Trophoblast cell (in vitro differentiated cells and primary cell): ENCODE results near the gene NDST1.

ENCODE experiments used
- DNase-seq, 2 donors: peaks; one replicate each; pipeline ENCODE4 v3.0.0-alpha.2; 2016
- H2AFZ ChIP-seq: 2 replicates; pipeline ENCODE4 v1.6.1; 2013; ENCODE audit warnings: low read length, moderate library complexity, mild to moderate bottlenecking; ENCODE audit not compliant: insufficient read depth, poor library complexity
- H2AK5ac ChIP-seq: 2 replicates; pipeline ENCODE4 v1.6.1; 2013; ENCODE audit warnings: mild to moderate bottlenecking, low read length
- H2BK120ac ChIP-seq: 2 replicates; pipeline ENCODE4 v1.6.1; 2013; ENCODE audit warnings: low read length, mild to moderate bottlenecking, moderate library complexity; ENCODE audit not compliant: insufficient read depth, poor library complexity
- H2BK12ac ChIP-seq: 2 replicates; pipeline ENCODE4 v1.6.1; 2013; ENCODE audit warnings: mild to moderate bottlenecking, low read length, moderate library complexity
- H2BK5ac ChIP-seq: 2 replicates; pipeline ENCODE4 v1.6.1; 2013; ENCODE audit warnings: low read length, low read depth, moderate library complexity, mild to moderate bottlenecking; ENCODE audit not compliant: poor library complexity
- H3K14ac ChIP-seq: 2 replicates; pipeline ENCODE4 v1.6.1; 2013; ENCODE audit warnings: mild to moderate bottlenecking, low read length
- H3K18ac ChIP-seq: 2 replicates; pipeline ENCODE4 v1.6.1; 2013; ENCODE audit warnings: mild to moderate bottlenecking, low read length
- H3K23ac ChIP-seq: 2 replicates; pipeline ENCODE4 v1.6.1; 2013; ENCODE audit warnings: low read length
- H3K27ac ChIP-seq: 2 replicates; pipeline ENCODE4 v1.5.1; 2013; ENCODE audit warnings: low read depth, mild to moderate bottlenecking, inconsistent platforms, low read length, moderate library complexity
- H3K27me3 ChIP-seq: 2 replicates; pipeline ENCODE4 v1.6.1; 2013; ENCODE audit warnings: inconsistent platforms, mild to moderate bottlenecking, low read length, moderate library complexity; ENCODE audit not compliant: insufficient read depth
- H3K36me3 ChIP-seq, 2 experiments: 1 replicate in 1 of 2; 2 replicates in 1 of 2; pipeline ENCODE4 v1.6.1; 2013; ENCODE audit warnings: low read length in 2 of 2, mild to moderate bottlenecking in 2 of 2, moderate library complexity in 1 of 2; ENCODE audit not compliant: insufficient read depth in 2 of 2, control insufficient read depth in 1 of 2
- H3K4ac ChIP-seq: 2 replicates; pipeline ENCODE4 v1.6.1; 2013; ENCODE audit warnings: low read depth, mild to moderate bottlenecking, low read length, moderate library complexity
- H3K4me1 ChIP-seq, 2 experiments: 1 replicate in 1 of 2; 2 replicates in 1 of 2; pipeline ENCODE4 v1.6.1; 2013; ENCODE audit warnings: low read length in 2 of 2, mild to moderate bottlenecking in 2 of 2, moderate library complexity in 1 of 2; ENCODE audit not compliant: insufficient read depth in 2 of 2, control insufficient read depth in 1 of 2
- H3K4me2 ChIP-seq: 2 replicates; pipeline ENCODE4 v1.6.1; 2013; ENCODE audit warnings: inconsistent platforms, mild to moderate bottlenecking, low read length, moderate library complexity
- H3K4me3 ChIP-seq: 2 replicates; pipeline ENCODE4 v1.5.1; 2013; ENCODE audit warnings: mild to moderate bottlenecking, low read depth, low read length, inconsistent platforms
- H3K79me1 ChIP-seq: one replicate; pipeline ENCODE4 v1.6.1; 2013; ENCODE audit warnings: low read length
- H3K79me2 ChIP-seq: 2 replicates; pipeline ENCODE4 v1.6.1; 2013; ENCODE audit warnings: low read length, mild to moderate bottlenecking; ENCODE audit not compliant: control insufficient read depth, insufficient read depth, poor library complexity
- H3K9ac ChIP-seq: 2 replicates; pipeline ENCODE4 v1.6.1; 2013; ENCODE audit warnings: mild to moderate bottlenecking, low read length
- H3K9me3 ChIP-seq: 2 replicates; pipeline ENCODE4 v1.6.1; 2013; ENCODE audit warnings: low read depth, mild to moderate bottlenecking, control low read depth, inconsistent platforms, low read length; ENCODE audit not compliant: insufficient read depth
- H4K12ac ChIP-seq: 2 replicates; pipeline ENCODE4 v1.6.1; 2013; ENCODE audit warnings: low read depth, mild to moderate bottlenecking, low read length, moderate library complexity
- H4K8ac ChIP-seq: 2 replicates; pipeline ENCODE4 v1.6.1; 2013; ENCODE audit warnings: low read depth, mild to moderate bottlenecking, low read length, moderate library complexity
- H4K91ac ChIP-seq: one replicate; pipeline ENCODE4 v1.6.1; 2013; ENCODE audit warnings: low read depth, mild to moderate bottlenecking, low read length, moderate library complexity
- WGBS: extraction: QIAGEN DNeasy Blood & Tissue Kit; methylation state at CpG from one replicate; pipeline ENCODE4 v1.1.7; 2013; ENCODE audit warnings: missing lambda C conversion rate; ENCODE audit not compliant: insufficient read length, insufficient coverage; ENCODE audit errors: extremely low coverage; 5-methylcytosine and 5-hydroxymethylcytosine counted together

NDST1 gene

GRCh38 chr5:150603052-150603451, 95.1 kb downstream of the NDST1 start:
- no peak overlapping the region for H3K4me3 ChIP-seq
- no peaks in the 10 kb centered on the region for H3K9me3 ChIP-seq
- H2BK120ac ChIP-seq = no peak overlapping the region
- no CpG with 5 or more reads among the region's 4 CpGs for WGBS
- peak overlapping the region; percentile 8 for H3K14ac ChIP-seq
- H3K79me2 ChIP-seq = no peaks in the 10 kb centered on the region
- H3K36me3 ChIP-seq = no peaks in the 10 kb centered on the region
- H2AK5ac ChIP-seq = no peak overlapping the region
- H3K79me1 ChIP-seq = peaks cover 7% of the 10 kb centered on the region
- H3K18ac ChIP-seq = no peak overlapping the region
- H2AFZ ChIP-seq = no peak overlapping the region
- no peak overlapping the region for H3K4me2 ChIP-seq
- H3K27ac ChIP-seq = no peak overlapping the region
- H4K12ac ChIP-seq = no peak overlapping the region
- no peak overlapping the region for H4K8ac ChIP-seq
- H3K23ac ChIP-seq = no peak overlapping the region
- no peak for DNase-seq
- no peak overlapping the region for H3K4ac ChIP-seq
- peaks cover under 1 to 5% of the 10 kb centered on the region in 2 experiments for H3K4me1 ChIP-seq
- no peaks in the 10 kb centered on the region for H3K27me3 ChIP-seq
- peak overlapping the region; percentile 32 for H4K91ac ChIP-seq
- H2BK12ac ChIP-seq = peak overlapping the region; percentile 15
- H2BK5ac ChIP-seq = no peak overlapping the region
- no peak overlapping the region for H3K9ac ChIP-seq

- Histone ChIP-seq H3K4me2 (no peak overlapping the region), H4K8ac (no peak overlapping the region), H3K79me2 (no peaks in the 10 kb centered on the region), H2BK5ac (no peak overlapping the region), H4K12ac (no peak overlapping the region), H3K27me3 (no peaks in the 10 kb centered on the region), H3K36me3 (no peaks in the 10 kb centered on the region), H3K9ac (no peak overlapping the region), H3K14ac (no peak overlapping the region), H4K91ac (no peak overlapping the region), H3K27ac (no peak overlapping the region), H3K23ac (no peak overlapping the region), H3K18ac (no peak overlapping the region), H3K4me1 (peaks cover 0 to 4% of the 10 kb centered on the region in 2 experiments), H3K79me1 (peaks cover 5% of the 10 kb centered on the region), H2BK12ac (no peak overlapping the region), H3K9me3 (no peaks in the 10 kb centered on the region), H2AK5ac (no peak overlapping the region), H3K4me3 (no peak overlapping the region), H2AFZ (no peak overlapping the region), H3K4ac (no peak overlapping the region), H2BK120ac (no peak overlapping the region)
- WGBS = no CpG with 5 or more reads among the region's 3 CpGs
- DNase-seq = no peak
Observed at GRCh38 chr5:150603491-150603890, 95.6 kb downstream of the NDST1 start.

GRCh38 chr5:150604010-150604409, 96.1 kb downstream of the NDST1 start:
- Histone ChIP-seq H2BK5ac (no peak overlapping the region), H3K79me2 (no peaks in the 10 kb centered on the region), H2BK120ac (peak overlapping the region; percentile 1), H3K18ac (no peak overlapping the region), H3K27me3 (no peaks in the 10 kb centered on the region), H3K27ac (no peak overlapping the region), H3K79me1 (peaks cover 5% of the 10 kb centered on the region), H3K4ac (no peak overlapping the region), H3K36me3 (no peaks in the 10 kb centered on the region), H3K23ac (no peak overlapping the region), H4K8ac (no peak overlapping the region), H3K9ac (no peak overlapping the region), H4K12ac (no peak overlapping the region), H2AK5ac (no peak overlapping the region), H2AFZ (no peak overlapping the region), H4K91ac (no peak overlapping the region), H3K4me3 (no peak overlapping the region), H2BK12ac (no peak overlapping the region), H3K14ac (no peak overlapping the region), H3K4me2 (no peak overlapping the region), H3K9me3 (no peaks in the 10 kb centered on the region), H3K4me1 (peaks cover 0 to 4% of the 10 kb centered on the region in 2 experiments)
- no peak for DNase-seq
- no CpG with 5 or more reads among the region's 4 CpGs for WGBS

- Histone ChIP-seq H2BK12ac (peak overlapping the region; percentile 84), H3K23ac (no peak overlapping the region), H3K79me1 (peaks cover 5% of the 10 kb centered on the region), H2AFZ (no peak overlapping the region), H3K4me2 (no peak overlapping the region), H3K4me1 (peaks cover 2 to 4% of the 10 kb centered on the region in 2 experiments), H4K8ac (no peak overlapping the region), H2BK120ac (peak overlapping the region; percentile 40), H3K4ac (no peak overlapping the region), H3K18ac (no peak overlapping the region), H3K79me2 (peaks cover 2% of the 10 kb centered on the region), H3K9me3 (no peaks in the 10 kb centered on the region), H3K4me3 (no peak overlapping the region), H4K91ac (peak overlapping the region; percentile 40), H3K27ac (no peak overlapping the region), H2AK5ac (no peak overlapping the region), H3K14ac (peak overlapping the region; percentile 34), H2BK5ac (peak overlapping the region; percentile 34), H3K36me3 (no peaks in the 10 kb centered on the region), H4K12ac (no peak overlapping the region), H3K9ac (no peak overlapping the region), H3K27me3 (no peaks in the 10 kb centered on the region)
- WGBS = no CpG with 5 or more reads among the region's 6 CpGs
- DNase-seq = no peak
Observed at GRCh38 chr5:150604894-150605440, 97.0 kb downstream of the NDST1 start.
